ENCODE measurements around the gene CIB4. TPM values are rescaled to one million over a fixed set of nuclear protein-coding genes. Genes with fewer than 3 reads are reported as not detected.

CIB4 gene
- total and polyA plus RNA-seq, 9 of the 15 experiments (the other 6 are each of a cell fraction or from before 2014, with no cell fraction given) = not detected

GRCh38 chr2:26566081-26566375 is 75.1 kb downstream of the CIB4 start:
- ATAC-seq (no peak), FAIRE-seq (no peak), DNase-seq (ENCODE audit: extremely low read depth in 1 of 4, low spot score in 3 of 4) (no peak)
- Histone ChIP-seq H4K20me1 (replicated peaks; ENCODE audit: control insufficient read depth, insufficient read depth, low read length) (peaks cover 7% of the 10 kb centered on the region; the same call in 1 of the 2 replicates), H3K4me1 (replicated peaks in 1 of 2; ENCODE audit: control insufficient read depth in 2 of 2, insufficient read depth in 2 of 2, low read length in 2 of 2) (peaks cover 0 to 13% of the 10 kb centered on the region in 2 experiments; a peak in 2 of 5 replicates), H3K79me2 (ENCODE audit: control insufficient read depth, insufficient read depth, low read length) (no peaks in the 10 kb centered on the region), H3K9me3 (replicated peaks; ENCODE audit: control insufficient read depth, insufficient read depth, low read depth, low read length) (no peaks in the 10 kb centered on the region), H3K4me3 (no peak overlapping the region), H3K9me1 (ENCODE audit: control insufficient read depth, insufficient read depth, low read length) (no peaks in the 10 kb centered on the region), H3K27ac (ENCODE audit: extremely low read depth, low read depth, low read length) (no peak overlapping the region), H3K27me3 (ENCODE audit: control insufficient read depth in 2 of 2, insufficient read depth in 2 of 2, low read length in 2 of 2) (peaks cover 47 to 76% of the 10 kb centered on the region in 2 experiments), H3K4me2 (ENCODE audit: insufficient read depth, low read length) (no peak overlapping the region), H2AFZ (ENCODE audit: low read depth, low read length) (no peak overlapping the region), H3K9ac (ENCODE audit: insufficient read depth in 1 of 2, low read depth in 2 of 2, low read length in 2 of 2) (no peak overlapping the region), H3K36me3 (ENCODE audit: control insufficient read depth, insufficient read depth, low read length) (no peaks in the 10 kb centered on the region)
- ChIA-PET POLR2A (interaction anchor here (0.6 to 1.5 kb wide), 2 partner anchors 10 to 63 kb away, joined by 3 to 4 read pairs; no protein-coding TSS in a partner anchor), CTCF (ENCODE audit: low intra/inter-chr PET ratio) (no interaction called here)
- intact Hi-C loops (cut with micrococcal nuclease) = no loop called here
- no TSS peak for BruUV-seq (replicated peaks)
- WGBS (ENCODE audit: insufficient coverage, low coverage, missing lambda C conversion rate) = 4% methylated on average over 4 of the region's 6 CpGs
- in situ Hi-C loops (cut with MboI) = no loop called here
- TF ChIP-seq FOXM1 (IDR thresholded peaks at IDR 0.05; ENCODE audit: low read depth) (no peak), FOXM1 (CRISPR knock-in tag; IDR thresholded peaks at IDR 0.05; ENCODE audit: low read depth) (no peak), MXI1 (IDR thresholded peaks at IDR 0.05; ENCODE audit: low read depth, low read length) (no peak), RBM15 (IDR thresholded peaks at IDR 0.05; ENCODE audit: insufficient read depth, low read length) (no peak), STAT6 (CRISPR knock-in tag; IDR thresholded peaks at IDR 0.05) (no peak), BRF2 (IDR thresholded peaks at IDR 0.05; ENCODE audit: borderline replicate concordance, insufficient read depth, insufficient read length) (no peak), PREB (CRISPR knock-in tag; IDR thresholded peaks at IDR 0.05) (no peak), ZBTB49 (CRISPR knock-in tag; IDR thresholded peaks at IDR 0.05; ENCODE audit: borderline replicate concordance) (no peak), ZFP30 (CRISPR knock-in tag; IDR thresholded peaks at IDR 0.05; ENCODE audit: borderline replicate concordance) (no peak), ZNF282 (CRISPR knock-in tag; IDR thresholded peaks at IDR 0.05) (no peak), CBFA2T3 (IDR thresholded peaks at IDR 0.05) (no peak), FOXA1 (IDR thresholded peaks at IDR 0.05; ENCODE audit: borderline replicate concordance) (no peak), ZBTB33 (CRISPR knock-in tag; IDR thresholded peaks at IDR 0.05) (no peak), RFX5 (IDR thresholded peaks at IDR 0.05; ENCODE audit: low read depth, low read length) (no peak)
